Measurements from ENCODE around the gene FIGNL2.

Gene FIGNL2

DNA sequence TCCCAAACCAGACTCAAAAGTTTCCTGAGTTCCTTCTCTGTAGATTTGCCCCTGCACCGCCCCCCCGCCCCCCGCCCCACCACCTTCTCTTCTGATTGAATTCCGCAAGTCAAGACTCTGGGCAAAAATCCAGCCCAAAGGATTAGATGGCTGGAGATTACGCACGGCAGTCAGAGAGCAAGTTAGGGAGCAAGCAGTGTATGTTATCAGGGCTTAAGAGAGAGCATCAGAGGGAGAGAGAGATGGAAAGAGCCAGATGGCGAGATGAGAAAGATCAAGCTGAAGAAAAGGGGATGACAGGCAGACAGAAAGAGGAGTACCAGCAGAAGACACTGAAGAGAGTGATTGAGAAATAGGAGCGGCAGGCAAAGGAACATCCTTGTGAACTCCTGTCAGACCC lies 25.5 kb upstream of the FIGNL2 start:
- no peak for DNase-seq (ENCODE audit: low read depth in 2 of 2)

DNA sequence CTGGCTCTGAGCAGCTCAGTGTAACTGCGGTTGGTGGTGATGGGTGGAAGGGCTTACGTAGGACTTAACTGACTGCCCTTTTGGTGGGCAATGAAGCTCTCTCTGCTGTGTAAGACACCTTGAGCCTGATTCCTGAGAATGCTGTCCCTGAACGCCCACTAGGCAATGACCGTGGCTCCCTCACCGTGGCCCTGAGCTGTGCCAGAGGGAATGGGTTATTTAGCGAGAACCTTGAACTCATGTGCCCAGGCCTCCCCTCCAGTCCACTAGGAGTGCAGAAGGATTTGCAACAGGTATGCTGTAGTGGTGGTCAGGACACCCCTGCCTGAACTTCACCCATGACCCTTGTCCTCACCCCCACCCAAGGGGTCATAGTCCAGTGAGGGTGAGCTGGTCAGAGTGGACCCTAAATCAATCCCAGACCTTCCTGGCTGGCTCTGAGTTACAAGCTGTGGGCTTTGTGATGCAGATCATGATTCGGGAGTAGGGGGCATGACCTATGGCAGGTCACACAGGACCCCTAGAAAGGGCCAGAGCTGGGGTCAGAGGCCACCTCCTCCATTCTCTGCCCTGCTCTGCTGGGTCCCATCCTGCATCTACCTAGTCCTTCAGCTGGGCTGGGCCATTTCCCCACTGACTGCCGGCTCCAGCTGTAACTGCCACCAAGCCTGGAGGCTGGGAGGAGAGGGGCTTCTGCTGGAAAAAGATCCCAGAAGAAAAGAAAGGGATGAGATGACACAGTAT lies 24.9 kb upstream of the FIGNL2 start:
- DNase-seq (ENCODE audit: low read depth in 2 of 2), result no peak

DNA sequence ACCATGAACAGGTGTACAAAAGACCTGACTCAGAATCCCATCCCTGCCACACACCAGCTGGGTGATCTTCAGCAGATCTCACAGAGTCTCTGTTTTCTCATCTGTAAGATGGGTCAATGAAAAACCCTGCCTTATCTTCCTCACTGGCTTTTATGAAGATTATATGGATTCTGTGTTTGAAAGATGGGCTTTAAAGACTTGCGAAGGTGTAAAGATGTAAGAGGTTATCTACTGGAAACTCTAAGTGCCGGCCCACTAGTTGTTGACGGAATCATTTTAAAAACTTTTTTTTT lies 24.1 kb upstream of the FIGNL2 start:
- DNase-seq (ENCODE audit: low read depth in 2 of 2), result no peak

DNA sequence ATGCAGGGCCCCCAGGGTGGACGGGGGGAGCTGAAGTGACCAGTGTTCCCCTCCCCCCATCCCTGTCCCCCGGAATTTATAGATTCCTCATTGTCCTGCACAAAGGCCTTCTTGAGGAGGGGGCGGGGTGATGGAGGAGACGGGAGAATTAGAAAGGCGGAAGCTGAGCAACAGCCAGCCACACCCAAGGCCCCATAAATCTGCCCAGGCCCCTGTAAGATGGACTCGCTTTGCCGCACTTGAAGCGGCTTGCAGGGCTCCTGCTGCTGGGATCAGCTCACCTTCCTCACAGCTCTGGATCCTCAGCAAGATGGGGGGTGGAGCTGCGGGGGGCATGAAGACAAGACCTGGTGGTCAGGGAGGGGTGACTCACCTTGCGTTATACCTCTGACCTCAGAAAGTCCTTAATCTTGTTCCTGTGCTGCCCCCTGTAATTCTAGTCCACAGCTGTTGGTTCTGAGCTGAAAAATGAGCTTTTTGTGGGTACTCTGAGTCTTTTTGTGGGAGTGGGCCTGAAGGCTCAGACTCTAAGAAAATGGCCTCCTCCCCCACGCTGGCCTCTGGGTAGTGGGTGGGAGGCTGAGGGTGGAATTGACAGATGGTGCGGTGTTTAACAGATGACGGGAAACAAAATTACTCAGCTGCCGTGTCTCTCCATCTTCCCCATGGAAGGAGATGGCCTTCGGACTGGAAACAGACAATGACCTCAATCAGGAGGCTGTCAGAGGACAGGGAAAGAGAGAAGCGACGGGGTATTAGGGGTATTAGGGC lies 23.6 kb upstream of the FIGNL2 start:
- no peak for DNase-seq (ENCODE audit: low read depth in 2 of 2)

DNA sequence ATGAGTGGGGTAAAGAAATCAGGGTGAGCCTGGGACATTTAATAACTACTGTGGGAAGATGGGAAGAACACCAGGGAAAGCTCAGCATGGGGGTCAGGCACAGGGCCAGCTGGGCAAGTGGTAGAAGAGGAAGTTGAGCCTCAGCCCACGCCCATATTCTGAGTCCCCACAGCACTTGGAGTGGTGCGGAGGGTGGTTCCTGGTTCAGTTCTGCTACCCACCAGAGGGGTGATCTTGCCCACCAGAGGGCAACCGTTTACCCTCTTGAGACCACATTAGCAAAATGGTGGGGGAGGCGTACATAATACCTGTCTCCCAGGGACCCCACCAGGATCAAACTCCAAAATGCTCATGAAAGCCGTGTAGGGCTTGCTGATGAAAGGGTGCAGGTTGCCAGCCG lies 22.6 kb upstream of the FIGNL2 start:
- no peak for DNase-seq (ENCODE audit: low read depth in 2 of 2)

DNA sequence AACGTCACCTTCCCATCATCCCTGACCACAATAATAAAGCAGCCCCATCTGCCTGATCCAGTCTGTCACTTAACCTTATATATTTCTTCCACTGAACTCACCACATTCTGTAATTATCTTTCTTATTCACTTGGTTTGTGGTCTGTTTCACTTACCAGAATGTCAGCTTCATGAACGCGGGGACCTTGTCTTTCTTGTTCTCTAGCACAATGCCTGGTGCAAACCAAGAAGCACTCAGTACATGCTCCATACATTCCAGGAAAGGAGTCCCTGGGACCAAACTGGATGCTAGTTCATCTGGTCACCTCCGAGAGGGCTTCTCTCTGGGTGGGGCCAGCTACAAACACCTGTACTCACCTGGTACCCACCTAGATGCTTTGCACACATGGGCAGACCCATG lies 22.0 kb upstream of the FIGNL2 start:
- DNase-seq (ENCODE audit: low read depth in 2 of 2), result no peak

DNA sequence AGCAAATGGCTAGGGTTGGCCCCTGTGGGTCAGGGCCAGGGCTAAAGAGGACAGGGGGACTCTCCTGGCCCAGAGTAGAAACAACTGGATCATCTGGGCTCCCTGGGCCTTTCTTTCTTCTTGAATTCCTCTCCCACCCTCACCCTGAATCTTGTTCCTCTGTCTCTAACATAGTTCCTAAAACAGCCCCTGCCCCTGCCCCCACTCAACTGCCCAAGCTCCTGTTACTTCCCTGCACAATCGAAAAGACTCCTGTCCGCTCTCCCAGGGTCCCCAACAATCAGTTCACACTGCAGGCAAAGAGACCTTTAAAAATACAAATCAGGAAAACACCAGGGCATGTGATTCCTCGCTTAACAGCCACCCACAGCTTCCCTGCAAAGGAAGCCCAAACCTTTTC lies 21.4 kb upstream of the FIGNL2 start:
- no peak for DNase-seq (ENCODE audit: low read depth in 2 of 2)

DNA sequence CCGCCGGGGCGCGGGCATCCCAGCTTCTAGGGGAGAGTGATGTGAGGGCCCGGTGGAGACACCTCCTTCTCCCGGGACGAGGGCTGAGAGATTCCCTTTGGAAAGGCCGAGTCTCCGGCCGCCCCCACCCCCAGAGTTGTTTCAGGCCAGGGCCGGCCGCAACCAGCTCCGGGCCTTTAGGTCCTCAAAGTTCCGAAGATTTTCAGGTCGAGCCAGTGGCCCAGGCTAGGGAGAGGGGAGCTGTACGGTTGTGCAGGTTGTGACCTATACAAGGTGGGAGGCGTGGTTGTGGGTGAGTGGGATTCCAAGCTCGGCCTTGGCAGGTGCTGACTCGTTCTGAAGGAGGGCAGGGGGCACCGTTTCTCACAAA lies 21.0 kb upstream of the FIGNL2 start:
- DNase-seq (ENCODE audit: low read depth in 2 of 2), result no peak

DNA sequence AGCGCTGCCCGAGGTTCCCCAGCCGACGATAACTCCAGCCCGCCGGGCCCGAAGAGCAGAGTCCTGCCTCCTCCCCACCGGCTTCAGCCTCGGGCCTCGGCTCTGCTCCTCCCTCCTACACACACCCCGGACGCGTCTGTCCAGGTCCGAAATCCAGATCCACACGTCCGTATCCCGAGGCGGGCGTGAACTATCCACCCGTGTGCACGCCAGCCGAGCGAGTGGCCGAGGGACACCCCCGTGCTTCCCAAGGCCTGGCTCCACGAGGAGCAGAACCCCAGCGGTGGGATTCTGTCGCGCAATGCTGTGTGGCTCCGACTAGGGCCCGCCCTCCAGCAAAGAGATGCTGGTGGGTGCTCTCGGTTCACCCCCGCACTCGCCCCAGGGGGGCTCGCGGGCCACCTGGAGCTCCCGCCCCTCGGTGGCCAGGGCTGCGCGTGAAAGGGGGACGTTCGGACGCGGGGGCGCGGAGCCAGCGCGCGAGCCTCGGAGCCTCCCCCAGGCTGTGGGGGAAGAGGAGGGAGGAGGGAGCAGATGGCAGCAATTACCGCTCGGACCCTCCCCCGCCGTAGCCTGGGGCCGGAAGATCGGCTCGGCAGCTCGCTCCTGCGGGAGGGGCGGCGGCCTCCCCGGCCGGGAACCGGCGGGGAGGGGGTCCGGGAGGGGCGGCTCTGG lies 20.4 kb upstream of the FIGNL2 start:
- no peak for DNase-seq (ENCODE audit: low read depth in 2 of 2)

DNA sequence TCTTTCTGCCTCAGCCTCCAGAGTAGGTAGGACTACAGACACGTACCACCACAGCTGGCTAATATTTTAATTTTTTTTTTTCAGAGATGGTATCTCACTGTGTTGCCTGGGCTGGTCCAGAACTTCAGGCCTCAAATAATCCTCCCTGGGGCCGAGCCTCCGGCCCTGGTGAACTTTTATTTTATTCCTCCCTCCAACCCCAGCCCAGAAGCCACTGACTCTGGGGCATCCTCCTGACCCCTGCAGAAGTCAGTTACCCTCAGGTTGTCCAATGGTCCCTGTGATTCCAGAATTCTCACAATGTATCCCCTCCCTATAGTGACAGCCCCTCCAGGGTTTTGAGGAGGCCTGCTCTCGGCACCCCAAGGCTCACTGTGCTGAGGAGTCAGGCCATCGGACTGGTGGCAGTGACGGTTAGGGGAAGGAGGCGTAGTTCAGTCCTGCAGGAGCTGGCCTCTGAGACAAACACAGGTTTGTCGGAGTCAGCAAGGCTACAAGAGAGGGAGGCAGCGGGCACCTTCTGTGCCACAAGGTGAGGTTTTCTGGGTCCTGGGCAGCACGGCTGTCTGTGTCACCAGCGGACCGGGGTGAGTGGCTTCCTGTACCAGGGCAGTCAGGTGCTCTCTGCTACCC lies 19.4 kb upstream of the FIGNL2 start:
- no peak for DNase-seq (ENCODE audit: low read depth in 2 of 2)

DNA sequence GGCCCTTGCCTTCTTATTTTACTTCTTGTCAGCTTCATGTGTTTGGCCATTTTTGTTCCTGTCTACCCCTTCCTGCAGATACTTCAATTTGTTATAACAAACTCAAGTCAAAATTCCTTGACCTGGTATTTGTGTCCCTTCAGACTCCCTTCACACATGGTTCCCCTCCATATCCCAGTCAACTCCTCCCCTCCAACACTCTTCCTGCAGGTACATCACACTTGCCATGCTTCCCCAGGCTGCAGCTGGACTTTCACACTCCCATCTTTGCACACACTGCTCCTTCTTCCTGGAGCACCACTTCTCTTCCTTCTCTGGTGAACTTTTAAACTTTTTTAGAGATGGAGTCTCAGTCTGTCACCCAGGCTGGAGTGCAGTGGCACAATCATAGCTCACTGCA lies 18.9 kb upstream of the FIGNL2 start:
- no peak for DNase-seq (ENCODE audit: low read depth in 2 of 2)

DNA sequence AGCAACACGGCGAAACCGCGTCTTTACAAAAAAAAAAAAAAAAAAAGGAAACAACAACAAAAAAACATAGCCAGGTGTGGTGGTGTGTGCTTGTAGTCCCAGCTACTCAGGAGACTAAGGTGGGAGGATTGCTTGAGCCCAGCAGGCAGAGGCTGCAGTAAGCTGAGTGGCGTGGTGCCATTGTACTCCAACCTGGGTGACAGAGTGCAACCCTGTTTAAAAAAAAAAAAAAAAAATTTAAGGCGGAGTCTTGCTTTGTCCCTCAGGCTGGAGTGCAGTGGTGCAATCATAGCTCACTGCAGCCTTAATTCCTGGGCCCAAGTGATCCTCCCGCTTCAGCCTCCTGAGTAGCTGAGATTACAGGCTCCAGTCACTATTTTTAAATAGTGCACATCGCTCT lies 18.2 kb upstream of the FIGNL2 start:
- DNase-seq (ENCODE audit: low read depth in 2 of 2), result no peak

DNA sequence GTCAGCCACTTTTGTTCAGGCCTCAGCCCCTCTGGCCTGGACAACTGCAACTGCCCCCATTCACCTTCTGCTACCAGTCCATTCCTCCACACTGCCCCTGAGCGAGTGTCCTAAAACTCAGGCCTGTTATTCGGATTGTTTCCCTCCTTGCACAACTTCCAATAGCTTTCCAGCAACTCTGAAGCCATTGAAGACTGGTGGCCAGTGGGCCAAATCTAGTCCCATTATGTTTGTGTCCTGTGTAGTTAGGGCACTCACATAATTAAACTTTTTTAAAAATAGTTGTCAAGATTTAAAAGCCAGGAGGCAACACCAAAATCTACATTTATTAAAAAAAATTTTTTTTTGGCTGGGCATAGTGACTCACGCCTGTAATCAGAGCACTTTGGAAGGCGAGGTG lies 17.8 kb upstream of the FIGNL2 start:
- DNase-seq (ENCODE audit: low read depth in 2 of 2), result no peak

DNA sequence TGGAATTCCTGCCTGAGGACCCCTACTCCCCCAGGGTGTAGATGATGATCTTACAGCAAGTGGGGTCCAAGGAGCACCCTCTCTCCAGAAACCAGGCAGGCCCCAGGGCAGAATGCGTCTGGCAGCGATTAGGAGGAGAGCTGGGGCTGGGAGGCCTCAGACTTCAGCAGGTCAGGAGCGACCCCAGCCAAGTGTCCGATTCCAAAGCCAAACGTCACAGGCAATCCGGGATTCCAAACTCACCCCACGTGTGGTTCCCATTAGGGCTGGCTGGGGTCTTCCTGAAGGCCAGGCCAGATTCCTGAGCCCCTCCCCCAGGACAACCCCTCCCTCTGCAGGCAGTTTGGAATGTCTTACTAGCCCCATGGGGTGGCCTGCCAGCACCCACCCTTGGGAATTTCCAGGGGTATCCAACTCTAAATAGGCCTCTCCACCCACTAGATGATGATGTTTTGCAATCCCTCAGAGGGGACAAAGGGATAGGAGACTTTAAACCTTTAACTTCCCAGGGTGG lies 17.3 kb upstream of the FIGNL2 start:
- DNase-seq (ENCODE audit: low read depth in 2 of 2), result no peak

DNA sequence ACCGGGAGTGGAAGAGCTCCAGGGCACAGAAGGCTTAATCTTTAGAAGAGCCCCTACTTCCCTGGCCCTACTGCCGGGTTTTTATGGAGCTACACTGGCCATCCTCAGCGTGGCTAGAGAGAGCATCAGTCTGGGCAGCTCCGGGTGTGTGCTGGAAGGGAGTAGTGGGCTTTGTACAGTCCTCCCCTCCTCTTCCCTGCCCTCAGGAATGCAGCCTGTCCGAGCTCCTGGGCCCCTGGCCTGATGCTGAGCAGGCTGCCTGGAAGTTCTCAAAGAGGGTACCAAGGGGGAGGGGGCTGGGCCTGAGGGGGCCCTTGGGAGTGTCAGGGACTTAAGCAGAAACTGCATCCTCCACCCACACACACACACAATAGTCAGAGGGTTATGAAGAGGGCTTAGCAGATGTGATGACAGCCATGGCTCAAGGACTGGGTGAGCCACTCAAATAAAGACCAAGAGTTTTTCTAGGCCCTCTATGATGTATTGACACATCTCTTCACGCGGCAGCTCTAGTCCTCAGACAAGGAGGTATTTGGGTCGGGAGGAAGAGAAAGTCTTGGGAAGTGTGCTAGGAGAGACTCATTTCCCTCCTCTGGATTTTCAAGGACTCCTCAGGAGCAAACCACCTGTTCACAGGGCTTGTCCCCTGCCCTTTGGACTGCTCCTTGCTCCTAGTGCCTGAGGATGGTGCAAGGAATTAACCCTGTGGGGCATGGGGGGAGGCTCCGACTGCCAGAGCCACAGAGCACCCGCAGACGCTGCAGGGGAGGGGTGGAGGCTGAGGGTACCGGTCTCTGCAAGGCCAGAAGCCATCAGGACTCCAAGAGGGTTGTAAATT lies 16.5 kb upstream of the FIGNL2 start:
- DNase-seq (ENCODE audit: low read depth in 2 of 2), result no peak

DNA sequence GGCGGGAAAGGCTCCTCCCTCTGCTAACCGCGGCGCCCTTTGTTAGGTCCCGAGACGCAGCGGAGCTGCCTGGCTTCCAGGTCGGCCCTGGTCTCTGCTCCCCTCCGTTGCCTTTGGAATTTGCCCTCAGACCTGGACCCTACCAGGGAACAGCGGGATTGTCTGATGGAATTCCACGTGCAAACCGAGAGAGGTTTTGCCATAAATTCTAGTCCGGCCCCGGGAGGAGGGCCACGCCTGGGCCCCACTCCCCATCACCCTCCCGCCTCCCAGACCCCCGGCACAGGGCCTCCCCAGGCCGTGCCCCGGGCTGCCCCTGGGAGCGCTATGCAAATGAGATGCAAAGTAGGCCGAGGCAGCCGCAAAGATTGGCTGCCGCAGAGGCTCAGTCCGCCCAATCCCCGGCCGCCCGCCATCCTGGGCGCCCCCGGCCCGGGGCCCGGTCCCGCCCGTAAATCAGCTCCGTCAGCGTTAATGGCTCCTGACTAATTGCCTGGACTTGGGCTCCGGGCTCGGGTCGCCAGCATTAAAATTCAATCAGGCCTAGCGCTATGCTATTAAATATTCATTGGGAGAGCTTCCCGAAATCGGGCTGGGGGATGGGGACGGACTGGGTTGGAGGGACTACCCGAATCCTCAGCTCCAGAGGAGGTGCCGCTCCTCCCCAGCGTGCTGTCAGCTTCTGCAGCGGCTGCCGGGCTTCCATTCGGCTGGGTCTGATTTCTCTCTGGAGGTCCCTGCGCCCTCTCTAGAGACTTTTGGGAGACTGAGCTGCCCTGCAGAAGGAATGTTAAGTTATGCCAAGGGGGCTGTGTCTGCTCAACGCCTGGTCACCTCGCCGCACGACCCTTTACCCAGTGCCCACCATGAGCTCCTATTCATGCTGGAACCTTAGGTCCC lies 15.7 kb upstream of the FIGNL2 start:
- no peak for DNase-seq (ENCODE audit: low read depth in 2 of 2)

DNA sequence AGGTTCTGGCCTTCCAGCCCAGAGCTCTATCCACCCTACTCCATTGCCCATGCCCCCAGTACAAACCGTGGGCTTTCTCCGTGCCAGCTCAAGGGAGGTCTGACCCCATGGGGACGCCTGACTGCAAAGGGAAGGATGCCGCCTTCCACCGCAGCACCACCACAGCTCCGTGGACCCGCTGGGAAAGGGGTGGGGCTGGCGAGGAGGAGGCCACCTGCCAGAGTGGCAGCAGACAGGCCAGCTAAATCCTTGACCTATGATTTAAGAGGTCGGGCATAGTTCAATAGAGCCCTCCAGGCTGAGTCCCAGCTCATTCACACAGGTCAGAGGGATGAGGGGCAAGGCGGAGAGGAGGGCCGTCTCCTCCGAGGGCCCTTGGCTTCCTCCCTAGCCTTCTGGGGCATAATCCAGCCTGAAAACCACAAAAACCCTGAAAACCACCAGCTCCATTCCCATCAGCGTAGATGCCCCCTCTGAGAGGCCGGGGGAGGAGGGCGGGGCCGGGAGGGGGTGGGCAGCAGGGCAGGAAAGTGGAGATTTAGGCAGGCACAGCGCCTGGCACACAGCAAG lies 14.9 kb upstream of the FIGNL2 start:
- no peak for DNase-seq (ENCODE audit: low read depth in 2 of 2)

DNA sequence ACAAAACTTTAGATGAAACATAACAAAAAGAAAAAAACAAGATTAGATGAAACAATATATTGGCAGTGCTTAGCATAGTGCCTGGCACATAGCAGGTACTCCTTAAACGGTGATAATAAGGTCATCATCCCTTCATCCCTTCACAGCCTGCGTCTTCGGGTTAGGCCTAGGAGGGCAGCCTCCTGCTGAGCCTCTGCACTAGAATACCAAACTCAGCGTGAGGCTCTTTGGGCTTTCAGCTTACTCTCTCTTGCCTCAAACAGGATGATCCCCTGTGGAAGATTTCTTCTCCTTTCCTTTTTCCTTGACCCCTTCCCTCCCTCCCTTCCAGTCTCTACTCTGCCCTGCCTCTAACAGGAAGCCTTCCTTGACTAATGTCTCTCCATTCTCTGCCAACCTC lies 14.4 kb upstream of the FIGNL2 start:
- no peak for DNase-seq (ENCODE audit: low read depth in 2 of 2)

DNA sequence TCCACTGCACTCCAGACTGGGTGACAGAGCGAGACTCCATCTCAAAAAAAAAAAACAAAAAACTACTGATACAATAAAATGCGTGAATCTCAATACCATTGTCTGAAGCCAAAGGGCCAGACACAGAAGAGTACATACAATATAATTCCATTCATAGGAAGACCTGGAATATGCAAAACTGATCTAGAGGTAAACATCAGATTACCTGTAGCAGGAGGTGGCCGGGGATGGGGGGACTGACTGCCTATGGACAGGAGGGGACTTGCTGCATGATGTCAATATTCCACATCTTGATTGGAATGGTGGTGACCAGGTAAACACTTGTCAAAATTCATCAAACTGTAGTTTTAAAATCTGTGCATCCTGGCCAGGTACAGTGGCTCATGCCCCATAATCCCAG lies 12.5 kb upstream of the FIGNL2 start:
- DNase-seq (ENCODE audit: low read depth in 2 of 2), result no peak

Measured in stimulated activated CD4-positive, alpha-beta T cell treated with anti-CD3 and anti-CD28 coated beads, Interleukin-1b, Interleukin-23, amount 100 ng/mL, for 1 hour (primary cell).